Head of caudate nucleus (tissue), 42 donors: ENCODE measurements around the gene LRRC49.
"Not testable (repeated sequence)": the region's sequence is repeated elsewhere in the genome, so short reads cannot be mapped to it uniquely, and the experiment has no call there.

Experiments
- DNase-seq, 42 donors: peaks; one replicate each; pipeline versions ENCODE4 v3.0.0 to v3.0.0-alpha.2; 2020 to 2021; ENCODE audit warnings: mixed read lengths in 7 of 42
- intact Hi-C: fragments of 100-400 bp; cut with DNase I; formaldehyde crosslinking; loops from one replicate; pipeline ENCODE4 v1.15.0; 2022

LRRC49 gene, protein sequence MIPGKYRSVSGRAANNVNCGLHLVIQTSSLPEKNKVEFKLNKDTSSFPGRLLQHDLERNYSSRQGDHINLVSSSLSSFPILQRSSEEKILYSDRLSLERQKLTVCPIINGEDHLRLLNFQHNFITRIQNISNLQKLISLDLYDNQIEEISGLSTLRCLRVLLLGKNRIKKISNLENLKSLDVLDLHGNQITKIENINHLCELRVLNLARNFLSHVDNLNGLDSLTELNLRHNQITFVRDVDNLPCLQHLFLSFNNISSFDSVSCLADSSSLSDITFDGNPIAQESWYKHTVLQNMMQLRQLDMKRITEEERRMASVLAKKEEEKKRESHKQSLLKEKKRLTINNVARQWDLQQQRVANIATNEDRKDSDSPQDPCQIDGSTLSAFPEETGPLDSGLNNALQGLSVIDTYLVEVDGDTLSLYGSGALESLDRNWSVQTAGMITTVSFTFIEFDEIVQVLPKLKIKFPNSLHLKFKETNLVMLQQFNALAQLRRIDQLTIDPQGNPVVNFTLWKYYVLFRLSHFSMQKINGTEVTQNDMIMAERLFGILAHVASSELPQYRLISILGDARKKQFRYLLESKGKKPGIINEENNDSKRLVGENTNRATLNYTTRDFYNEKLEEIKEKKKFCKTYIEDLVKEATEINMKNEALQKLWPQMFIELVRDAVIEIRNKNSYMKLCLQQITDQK

DNA sequence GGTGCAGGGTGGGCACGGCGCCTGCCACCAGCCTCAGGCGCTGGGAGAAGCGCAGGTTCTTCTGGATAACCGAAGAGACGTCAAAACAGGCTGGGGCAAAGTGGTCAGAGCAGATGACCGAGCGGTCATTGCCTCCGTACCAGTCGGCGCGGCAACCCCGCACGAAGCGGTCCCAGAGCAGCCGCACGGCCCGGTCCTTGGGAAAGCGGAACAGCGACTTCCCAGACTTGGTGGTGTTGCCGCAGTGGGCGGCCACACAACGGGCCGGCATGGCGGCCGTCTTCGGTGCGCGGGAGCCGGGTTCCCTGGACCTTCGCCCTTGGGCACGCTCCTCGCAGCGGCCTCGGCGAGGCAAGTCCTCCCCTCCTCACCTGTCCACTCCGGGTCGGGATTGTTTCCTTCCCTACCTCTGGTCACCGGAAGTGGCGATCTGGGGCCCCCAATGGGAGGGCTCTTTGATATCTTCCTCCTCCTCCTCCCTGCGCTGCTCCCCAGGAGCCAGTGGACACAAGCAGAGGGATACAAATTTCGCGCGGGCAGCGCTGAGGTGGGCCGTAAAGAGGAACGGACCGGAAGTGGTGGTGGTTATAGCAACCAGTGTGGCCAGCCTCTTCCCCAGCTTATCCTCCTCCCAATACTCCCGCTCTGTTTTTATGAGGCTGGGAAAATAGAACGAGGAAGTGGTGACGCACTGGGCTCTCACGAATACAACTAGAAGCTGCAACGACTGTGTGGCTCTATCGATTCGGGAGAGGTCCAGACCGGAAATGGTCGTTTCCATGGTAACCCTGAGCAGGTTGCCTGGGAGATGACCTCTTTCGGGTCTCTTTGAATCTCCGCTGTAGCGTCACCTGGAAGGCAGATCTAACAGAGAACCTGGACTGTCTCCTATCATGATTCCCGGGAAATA lies at the start of gene LRRC49, which contains the start of gene THAP10:
Gene LRRC49, plus strand, starts transcription at position 825 of the 910 bp plus-strand sequence. Its CDS starts 69 bp downstream, at position 894.
Gene THAP10, minus strand, starts transcription at position 432 of the 910 bp plus-strand sequence. Its CDS starts 161 bp downstream, at position 271.
- peak; percentile 72 to 94 (median 88) for DNase-seq
- intact Hi-C loops = no loop called here

DNA sequence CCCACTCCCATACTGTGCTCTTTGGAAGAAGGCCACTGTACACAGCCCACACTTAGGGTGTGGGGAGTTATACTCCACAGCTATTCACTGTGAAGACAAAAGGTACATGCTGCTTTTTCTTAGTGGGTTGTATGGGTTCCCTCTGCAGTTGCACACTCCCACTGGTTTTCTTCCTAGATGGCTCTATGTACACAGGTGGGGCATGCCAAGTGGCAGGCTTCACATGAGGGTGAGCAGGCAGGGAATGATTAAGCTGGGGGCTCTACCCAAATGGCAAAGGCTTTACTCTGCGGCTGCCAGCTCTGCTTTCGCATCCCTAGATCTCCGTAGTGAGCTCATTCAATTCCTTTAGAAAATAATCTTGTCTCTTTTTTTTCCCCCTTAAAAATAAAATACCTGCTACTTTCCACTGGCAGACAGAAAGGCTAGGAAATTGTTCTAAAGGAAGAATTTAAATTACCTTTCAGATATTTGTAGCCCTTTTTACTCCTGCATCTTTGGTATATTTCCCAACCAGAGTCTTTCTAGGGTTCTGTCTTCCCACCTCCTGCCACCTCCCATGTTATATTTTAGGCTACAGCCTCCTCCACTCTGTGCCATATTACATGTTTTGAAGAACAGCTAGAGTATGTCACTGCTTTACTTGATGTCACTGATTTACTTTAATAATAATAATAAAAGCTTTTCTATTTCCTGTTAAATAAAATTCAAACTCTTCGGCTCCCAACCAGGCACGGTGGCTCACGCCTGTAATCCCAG lies 46.8 kb upstream of the LRRC49 start:
- peak in 14 of 42 donors; percentile 29 to 71 (median 48) for DNase-seq
- intact Hi-C loops = no loop called here

DNA sequence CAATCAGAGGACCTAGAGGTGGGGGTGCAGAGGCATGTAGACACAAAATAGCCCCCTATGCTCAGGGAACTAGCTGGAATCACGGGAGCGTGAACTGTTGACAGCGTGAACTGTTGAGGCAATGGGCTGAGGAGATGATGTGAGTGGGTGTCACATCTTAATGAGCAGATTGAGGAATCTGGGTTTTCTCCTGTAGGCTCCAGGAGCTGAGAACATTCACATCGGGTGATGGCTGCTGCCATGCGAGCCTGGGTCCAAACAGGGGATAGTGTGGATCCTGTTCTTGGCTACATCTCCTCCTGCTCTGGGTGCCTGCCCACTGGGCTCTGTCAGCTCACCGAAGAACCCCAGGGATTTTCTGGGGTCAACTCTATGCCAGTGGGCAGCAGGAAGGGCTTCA lies 40.7 kb upstream of the LRRC49 start:
- DNase-seq = peak in 17 of 42 donors; percentile 15 to 73 (median 44)
- intact Hi-C loops = no loop called here

DNA sequence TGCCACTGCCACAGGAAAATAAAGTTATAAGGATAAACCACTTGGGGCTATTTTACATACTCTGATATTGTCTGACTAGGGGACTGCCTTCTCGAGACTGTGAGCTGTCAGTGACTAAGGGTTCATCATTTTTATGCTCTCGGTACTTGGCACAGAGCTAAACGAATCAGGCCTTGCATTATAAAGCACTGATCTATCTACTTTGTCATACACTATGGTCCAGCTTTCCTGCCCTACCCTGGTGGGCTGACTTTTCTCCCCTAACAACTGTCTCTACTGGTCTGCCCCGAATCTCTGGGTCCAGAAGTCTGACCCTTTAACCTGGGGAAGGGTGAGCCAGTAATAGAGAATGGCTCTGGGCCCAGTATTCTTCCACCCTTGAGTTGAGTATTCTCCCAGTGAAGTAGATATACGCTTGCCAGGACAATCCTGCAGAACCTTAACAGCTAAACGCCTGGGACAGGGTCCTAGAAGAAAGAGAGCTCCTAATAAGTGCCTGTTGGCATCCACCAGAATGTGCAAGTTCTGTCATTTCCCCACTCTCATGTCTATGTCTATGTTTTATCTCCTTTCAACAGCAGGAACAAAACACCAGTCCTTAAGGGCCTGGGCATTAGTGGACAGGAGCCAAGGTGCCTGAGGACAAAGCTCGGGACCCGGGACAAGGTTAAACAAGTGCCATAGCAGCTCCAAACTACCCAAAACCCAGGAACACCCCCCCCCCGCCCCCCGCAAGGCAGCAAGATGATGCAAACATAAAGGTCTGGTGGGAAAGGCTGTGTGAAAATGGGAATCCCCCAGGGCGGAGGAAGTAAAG lies 39.9 kb upstream of the LRRC49 start:
- DNase-seq = peak in 1 of 42 donors; percentile 55

DNA sequence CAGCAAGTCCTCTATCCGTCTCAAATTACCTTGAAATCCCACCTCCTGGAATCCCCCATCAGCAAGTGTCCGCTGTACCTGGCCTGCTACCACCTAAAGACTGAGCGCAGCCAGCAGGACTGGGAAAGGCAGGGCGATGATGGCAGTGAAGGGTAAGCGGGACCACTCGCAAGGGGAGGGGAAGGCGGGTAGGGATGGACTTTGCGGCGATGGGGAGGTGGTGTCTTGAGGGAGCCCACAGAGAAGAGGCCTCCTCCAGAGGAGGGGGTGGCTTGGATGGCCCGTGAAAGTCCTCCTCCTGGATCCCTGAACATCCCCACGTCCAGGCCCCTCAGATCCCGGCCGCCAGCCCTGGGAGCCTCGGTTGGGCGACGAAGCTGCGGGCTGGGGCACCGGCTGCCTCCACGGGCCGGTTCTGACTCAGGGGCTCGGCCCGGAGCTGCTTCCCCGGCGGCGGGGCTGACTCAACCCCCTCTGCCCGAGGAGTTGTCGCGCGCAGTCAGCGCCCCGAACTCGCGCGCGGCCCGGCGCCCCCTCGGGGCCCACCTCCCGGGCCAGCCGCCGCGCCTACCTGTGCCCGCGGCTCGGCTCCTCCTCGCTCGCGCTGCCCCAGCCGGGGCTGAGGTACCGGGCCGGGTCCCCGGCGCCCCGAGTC lies 39.2 kb upstream of the LRRC49 start:
- intact Hi-C loops = no loop called here
- peak in 24 of 42 donors; percentile 30 to 73 (median 50) for DNase-seq

More for the DNA sequence above, 39.9 kb upstream of the LRRC49 start:
- intact Hi-C loops = no loop called here

DNA sequence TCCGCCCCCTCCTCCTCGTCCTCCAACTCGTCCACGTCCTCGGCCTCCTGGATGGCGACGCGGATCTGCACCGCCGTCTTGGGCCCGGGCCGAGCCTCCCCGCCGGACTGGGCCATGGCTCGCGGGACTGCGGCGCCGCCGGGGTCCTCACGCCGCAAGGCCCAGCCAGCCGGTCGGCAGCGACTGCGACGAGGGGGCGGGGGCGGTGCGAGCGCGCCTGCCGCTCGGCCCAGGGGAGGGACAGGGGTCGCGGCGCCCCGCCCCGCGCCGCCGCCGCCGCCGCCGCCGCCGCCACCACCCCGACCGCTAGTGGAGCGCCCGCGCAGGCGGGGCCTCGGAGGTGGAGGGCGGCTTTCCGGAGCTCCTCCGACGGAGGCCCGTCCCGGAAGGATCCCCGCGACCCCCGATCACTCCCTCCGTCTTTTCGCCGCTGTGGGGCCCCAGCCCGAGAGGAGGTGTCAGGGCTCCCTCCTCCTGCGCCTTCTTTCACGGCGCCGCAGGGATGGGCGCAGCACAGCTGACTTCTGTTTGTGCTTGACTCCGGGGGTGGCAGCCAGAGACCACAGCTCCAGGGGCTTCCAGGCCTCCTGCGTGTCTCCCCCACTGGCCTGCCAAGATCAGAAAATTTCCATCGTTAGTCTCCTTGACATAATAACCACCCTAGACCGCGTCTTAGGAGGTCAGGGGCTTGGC lies 38.5 kb upstream of the LRRC49 start, which contains the start of gene LARP6:
Gene LARP6, minus strand, starts transcription at position 185 of the 693 bp plus-strand sequence. Its CDS starts 69 bp downstream, at position 116.
- DNase-seq = peak in 41 of 42 donors; percentile 40 to 87 (median 77)
- intact Hi-C loops = no loop called here

DNA sequence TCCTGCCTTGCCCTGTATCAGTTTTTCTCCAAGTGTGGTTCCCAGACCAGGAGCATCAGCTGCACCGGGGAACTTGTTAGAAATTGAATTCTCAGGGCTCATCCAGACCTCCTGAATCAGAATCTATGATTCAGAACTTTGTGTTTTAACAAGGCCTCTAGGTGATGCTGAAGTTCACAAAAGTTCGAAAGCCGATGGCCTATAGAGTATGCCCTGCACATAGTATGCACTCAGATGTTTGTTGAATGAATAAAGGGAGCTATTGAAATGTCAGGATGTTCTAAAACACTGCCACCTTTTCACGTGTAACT lies 38.0 kb upstream of the LRRC49 start:
- intact Hi-C loops = no loop called here
- peak in 8 of 42 donors; percentile 26 to 68 (median 54) for DNase-seq

DNA sequence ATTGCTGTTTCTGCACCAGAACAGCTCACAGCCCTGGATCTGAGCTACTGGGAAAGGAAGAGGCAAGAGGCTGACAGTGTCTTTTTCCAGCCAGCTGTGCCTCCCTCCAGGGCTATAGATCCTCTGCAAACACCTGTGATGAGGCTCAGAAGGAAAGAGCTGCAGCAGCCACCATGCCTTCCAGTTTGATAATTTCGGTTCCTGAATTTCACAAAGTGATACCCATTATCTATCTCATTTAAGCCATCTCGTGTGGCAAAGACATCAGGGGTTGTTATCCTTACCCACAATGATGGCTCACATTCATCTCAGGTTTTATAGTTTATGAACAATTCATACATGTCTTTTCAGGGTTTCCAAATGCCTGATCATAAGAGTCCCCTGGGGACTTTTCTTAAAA lies 36.9 kb upstream of the LRRC49 start:
- intact Hi-C loops = no loop called here
- DNase-seq = peak in 1 of 42 donors; percentile 34

DNA sequence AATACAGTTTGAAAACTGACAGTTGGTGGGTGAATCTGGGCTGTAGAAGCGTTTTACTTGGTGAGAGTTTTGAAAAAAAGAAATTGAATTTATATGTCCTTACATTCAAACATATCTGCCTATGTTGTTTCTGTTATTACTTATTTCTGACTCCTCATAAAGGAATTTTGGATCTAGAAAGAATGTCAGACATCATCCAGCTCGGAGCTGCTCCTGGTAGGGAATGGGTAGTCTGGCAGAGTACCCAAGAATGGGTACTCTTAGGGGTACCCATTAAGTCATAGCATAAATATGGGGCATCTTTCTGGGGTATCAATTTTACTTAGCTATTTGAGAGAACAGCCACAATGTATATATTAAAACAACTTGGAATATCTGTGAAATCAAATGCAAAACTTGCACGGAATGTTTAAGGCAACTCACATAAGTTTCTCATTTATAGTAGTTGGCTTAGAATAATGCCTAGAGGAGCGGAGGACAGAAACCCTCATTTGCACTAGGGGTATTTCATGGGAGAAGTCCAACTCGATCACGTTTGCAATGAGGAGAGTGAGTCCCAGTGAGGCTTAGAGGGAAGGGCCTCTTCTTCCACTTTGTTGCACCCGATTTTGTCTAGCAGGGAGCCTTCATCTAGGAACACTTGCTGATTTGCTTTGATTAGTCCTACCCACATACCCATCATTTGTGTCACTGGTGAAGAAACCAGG lies 36.3 kb upstream of the LRRC49 start:
- intact Hi-C loops = no loop called here
- DNase-seq = peak in 2 of 42 donors; percentile 22 to 41

DNA sequence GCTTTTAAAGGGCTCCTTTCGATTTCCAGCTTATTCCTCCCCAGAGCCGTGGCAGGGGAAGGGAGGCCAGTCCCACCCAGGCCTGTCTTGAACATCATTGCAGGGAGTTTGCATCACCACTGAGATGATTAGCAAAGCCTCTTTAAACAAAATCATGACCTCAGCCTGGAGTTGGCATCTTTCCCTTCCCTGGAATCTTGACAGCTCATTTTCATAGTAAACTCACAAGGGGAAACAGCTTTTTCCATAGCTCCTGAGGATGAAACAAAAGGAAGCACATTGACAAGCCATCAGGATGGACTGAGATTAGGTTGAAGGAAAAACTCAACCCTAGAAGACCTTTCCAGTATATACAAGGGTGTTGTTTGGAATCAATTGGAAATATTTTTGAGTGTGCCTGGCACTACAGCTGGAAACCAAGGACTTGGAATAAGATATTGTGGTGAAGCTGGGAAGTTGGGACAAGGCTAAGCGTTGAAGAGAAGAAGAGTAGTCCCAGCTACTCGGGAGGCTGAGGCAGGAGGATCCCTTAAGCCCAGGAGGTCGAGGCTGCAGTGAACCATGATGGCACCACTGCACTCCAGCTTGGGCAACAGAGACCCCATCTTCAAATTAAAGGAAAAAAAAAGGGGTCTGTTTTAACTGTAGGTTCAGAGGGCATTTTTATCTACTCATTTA lies 35.6 kb upstream of the LRRC49 start:
- intact Hi-C loops = no loop called here
- peak in 30 of 42 donors; percentile 39 to 87 (median 65) for DNase-seq

DNA sequence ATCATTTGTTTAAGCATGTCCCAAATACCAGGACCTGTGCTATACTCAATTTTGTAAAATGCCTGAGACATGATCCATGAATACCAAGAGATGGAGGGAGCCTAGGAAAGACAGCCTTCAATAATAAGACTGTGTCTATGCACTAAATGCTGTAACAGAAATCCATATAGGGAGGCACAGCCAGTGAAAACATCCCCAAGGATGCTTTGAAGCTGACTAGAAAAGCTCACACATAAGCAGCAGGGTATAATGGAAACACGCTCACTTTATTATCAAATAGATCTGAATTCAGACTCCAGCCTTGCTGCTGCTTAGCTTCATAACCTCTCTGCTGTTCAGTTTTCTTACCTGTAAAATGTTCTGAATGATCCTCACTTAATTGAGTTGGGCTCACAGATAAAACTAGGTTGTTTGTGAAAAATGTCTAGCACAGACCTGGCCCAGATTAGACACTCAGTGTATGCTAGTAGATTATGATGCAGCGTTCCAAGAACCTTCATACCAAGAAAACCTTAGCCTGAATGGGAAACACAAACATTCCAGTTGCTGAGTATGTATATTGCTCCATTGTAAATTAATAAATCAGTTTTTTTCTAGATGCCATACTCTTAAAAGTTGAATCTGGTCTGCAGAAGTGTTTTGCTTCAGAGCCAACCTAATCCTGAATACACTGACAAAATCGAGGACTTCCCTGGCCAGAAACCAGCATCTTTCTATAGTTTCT lies 34.9 kb upstream of the LRRC49 start:
- DNase-seq = peak in 1 of 42 donors; percentile 27
- intact Hi-C loops = no loop called here

DNA sequence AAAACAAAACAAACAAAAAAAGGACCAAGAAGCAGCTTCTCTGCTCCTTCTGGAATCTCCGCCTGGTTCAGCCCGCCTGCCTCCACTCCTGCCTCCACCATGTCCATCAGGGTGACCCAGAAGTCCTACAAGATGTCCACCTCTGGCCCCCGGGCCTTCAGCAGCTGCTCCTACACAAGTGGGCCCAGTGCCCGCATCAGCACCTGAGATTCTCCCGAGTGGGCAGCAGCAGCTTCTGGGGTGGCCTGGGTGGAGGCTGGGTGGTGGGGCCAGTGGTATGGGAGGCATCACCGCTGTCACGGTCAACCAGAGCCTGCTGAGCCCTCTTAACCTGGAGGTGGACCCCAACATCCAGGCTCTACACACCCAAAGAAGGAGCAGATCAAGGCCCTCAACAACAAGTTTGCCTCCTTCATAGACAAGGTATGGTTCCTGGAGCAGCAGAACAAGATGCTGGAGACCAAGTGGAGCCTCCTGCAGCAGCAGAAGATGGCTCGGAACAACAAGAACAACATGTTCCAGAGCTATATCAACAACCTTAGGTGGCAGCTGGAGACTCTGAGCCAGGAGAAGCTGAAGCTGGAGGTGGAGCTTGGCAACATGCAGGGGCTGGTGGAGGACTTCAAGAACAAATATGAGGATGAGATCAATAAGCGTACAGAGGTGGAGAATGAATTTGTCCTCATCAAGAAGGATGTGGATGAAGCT lies 33.9 kb upstream of the LRRC49 start:
- DNase-seq = peak in 1 of 42 donors; percentile 22
- intact Hi-C loops = not testable (repeated sequence)

DNA sequence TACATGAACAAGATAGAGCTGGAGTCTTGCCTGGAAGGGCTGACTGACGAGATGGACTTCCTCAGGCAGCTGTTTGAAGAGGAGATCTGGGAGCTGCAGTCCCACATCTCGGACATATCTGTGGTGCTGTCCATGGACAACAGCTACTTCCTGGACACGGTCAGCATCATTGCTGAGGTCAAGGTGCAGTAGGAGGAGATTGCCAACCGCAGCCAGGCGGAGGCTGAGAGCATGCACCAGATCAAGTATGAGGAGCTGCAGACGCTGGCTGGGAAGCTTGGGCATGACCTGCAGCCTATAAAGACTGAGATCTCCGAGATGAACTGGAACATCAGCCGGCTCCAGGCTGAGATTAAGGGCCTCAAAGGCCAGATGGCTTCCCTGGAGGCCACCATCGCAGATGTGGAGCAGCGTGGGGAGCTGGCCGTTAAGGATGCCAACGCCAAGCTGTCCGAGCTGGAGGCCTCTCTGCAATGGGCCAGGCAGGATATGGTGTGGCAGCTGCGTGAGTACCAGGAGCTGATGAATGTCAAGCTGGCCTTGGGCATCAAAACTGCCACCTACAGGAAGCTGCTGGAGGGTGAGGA lies 33.2 kb upstream of the LRRC49 start:
- DNase-seq = peak in 1 of 42 donors; percentile 31
- intact Hi-C loops = no loop called here
